ENCODE results near the gene TBC1D30. TPM values are rescaled to one million over a fixed set of nuclear protein-coding genes. Genes with fewer than 3 reads are reported as not detected.

The TBC1D30 gene
- total RNA-seq, 1 donor from 2014 or later = 1.2 TPM

- H3K27ac ChIP-seq (ENCODE audit: low read depth, low read length) = no peak overlapping the region
- H3K27ac Mint-ChIP-seq (ENCODE audit: unreplicated experiment) = no peak overlapping the region
- peaks cover 2% of the 10 kb centered on the region for H3K9me3 Mint-ChIP-seq (ENCODE audit: unreplicated experiment)
- H3K4me3 ChIP-seq (ENCODE audit: insufficient read depth, low read depth, low read length) = no peak overlapping the region
- H3K36me3 Mint-ChIP-seq (ENCODE audit: low read depth, unreplicated experiment) = no peaks in the 10 kb centered on the region
- no peak for FAIRE-seq
- H3K4me1 Mint-ChIP-seq (ENCODE audit: low read depth, unreplicated experiment) = no peaks in the 10 kb centered on the region
- TF ChIP-seq CTCF (IDR thresholded peaks at IDR 0.05; ENCODE audit: insufficient read depth, low read depth, low read length) (no peak), EZH2 (IDR thresholded peaks at IDR 0.05; ENCODE audit: insufficient read depth, low read length) (no peak)
- H3K9me3 ChIP-seq (ENCODE audit: insufficient read depth, low read depth, low read length) = no peaks in the 10 kb centered on the region
- no peaks in the 10 kb centered on the region for H3K27me3 ChIP-seq (ENCODE audit: insufficient read depth, low read length)
- H2AFZ ChIP-seq (ENCODE audit: low read depth, low read length) = peak overlapping the region; percentile 22
- peak overlapping the region; percentile 40 for H3K4me2 ChIP-seq (ENCODE audit: low read length)
- peak; percentile 20 for DNase-seq (ENCODE audit: low read depth)
- no peaks in the 10 kb centered on the region for H3K36me3 ChIP-seq (ENCODE audit: insufficient read depth, low read length)
- H3K4me3 Mint-ChIP-seq (ENCODE audit: unreplicated experiment) = no peak overlapping the region
- H4K20me1 ChIP-seq (ENCODE audit: insufficient read depth, low read length) = no peaks in the 10 kb centered on the region
- no peaks in the 10 kb centered on the region for H3K79me2 ChIP-seq (ENCODE audit: insufficient read depth, low read length)
- H3K9ac ChIP-seq (ENCODE audit: low read length) = no peak overlapping the region
- H3K4me1 ChIP-seq (ENCODE audit: insufficient read depth, low read length) = peaks cover 6% of the 10 kb centered on the region
- peaks cover 3% of the 10 kb centered on the region for H3K27me3 Mint-ChIP-seq (ENCODE audit: low read depth, unreplicated experiment)
These were observed 79.2 kb downstream of the TBC1D30 start for GRCh38 chr12:64903479-64904152.

- no peak for FAIRE-seq
- Histone ChIP-seq H3K9ac (ENCODE audit: low read length) (no peak overlapping the region), H4K20me1 (ENCODE audit: insufficient read depth, low read length) (no peaks in the 10 kb centered on the region), H3K27ac (ENCODE audit: low read depth, low read length) (no peak overlapping the region), H3K4me3 (ENCODE audit: insufficient read depth, low read depth, low read length) (no peak overlapping the region), H3K4me1 (ENCODE audit: insufficient read depth, low read length) (peaks cover 6% of the 10 kb centered on the region), H3K79me2 (ENCODE audit: insufficient read depth, low read length) (no peaks in the 10 kb centered on the region), H3K36me3 (ENCODE audit: insufficient read depth, low read length) (no peaks in the 10 kb centered on the region), H3K27me3 (ENCODE audit: insufficient read depth, low read length) (peaks cover 7% of the 10 kb centered on the region), H2AFZ (ENCODE audit: low read depth, low read length) (no peak overlapping the region), H3K9me3 (ENCODE audit: insufficient read depth, low read depth, low read length) (no peaks in the 10 kb centered on the region), H3K4me2 (ENCODE audit: low read length) (no peak overlapping the region)
- peaks cover 6% of the 10 kb centered on the region for H3K27me3 Mint-ChIP-seq (ENCODE audit: low read depth, unreplicated experiment)
- H3K9me3 Mint-ChIP-seq (ENCODE audit: unreplicated experiment) = peaks cover 2% of the 10 kb centered on the region
- no peaks in the 10 kb centered on the region for H3K4me1 Mint-ChIP-seq (ENCODE audit: low read depth, unreplicated experiment)
- H3K4me3 Mint-ChIP-seq (ENCODE audit: unreplicated experiment) = no peak overlapping the region
- H3K36me3 Mint-ChIP-seq (ENCODE audit: low read depth, unreplicated experiment) = no peaks in the 10 kb centered on the region
- TF ChIP-seq CTCF (IDR thresholded peaks at IDR 0.05; ENCODE audit: insufficient read depth, low read depth, low read length) (no peak), EZH2 (IDR thresholded peaks at IDR 0.05; ENCODE audit: insufficient read depth, low read length) (no peak)
- DNase-seq (ENCODE audit: low read depth) = no peak
- H3K27ac Mint-ChIP-seq (ENCODE audit: unreplicated experiment) = no peak overlapping the region
These were observed 82.7 kb downstream of the TBC1D30 start for GRCh38 chr12:64907097-64907496.

- H3K9me3 Mint-ChIP-seq (ENCODE audit: unreplicated experiment) = no peaks in the 10 kb centered on the region
- H3K27ac ChIP-seq (ENCODE audit: low read depth, low read length) = no peak overlapping the region
- H3K27ac Mint-ChIP-seq (ENCODE audit: unreplicated experiment) = no peak overlapping the region
- no peak overlapping the region for H3K4me2 ChIP-seq (ENCODE audit: low read length)
- DNase-seq (ENCODE audit: low read depth) (no peak), FAIRE-seq (no peak)
- H3K4me1 ChIP-seq (ENCODE audit: insufficient read depth, low read length) = no peaks in the 10 kb centered on the region
- no peak overlapping the region for H2AFZ ChIP-seq (ENCODE audit: low read depth, low read length)
- H4K20me1 ChIP-seq (ENCODE audit: insufficient read depth, low read length) = no peaks in the 10 kb centered on the region
- H3K4me3 ChIP-seq (ENCODE audit: insufficient read depth, low read depth, low read length) = no peak overlapping the region
- H3K36me3 Mint-ChIP-seq (ENCODE audit: low read depth, unreplicated experiment) = no peaks in the 10 kb centered on the region
- H3K9me3 ChIP-seq (ENCODE audit: insufficient read depth, low read depth, low read length) = no peaks in the 10 kb centered on the region
- H3K4me1 Mint-ChIP-seq (ENCODE audit: low read depth, unreplicated experiment) = no peaks in the 10 kb centered on the region
- H3K4me3 Mint-ChIP-seq (ENCODE audit: unreplicated experiment) = no peak overlapping the region
- no peak for TF ChIP-seq EZH2 (IDR thresholded peaks at IDR 0.05; ENCODE audit: insufficient read depth, low read length)
- TF ChIP-seq CTCF (IDR thresholded peaks at IDR 0.05; ENCODE audit: insufficient read depth, low read depth, low read length) = no peak
- peaks cover 6% of the 10 kb centered on the region for H3K27me3 Mint-ChIP-seq (ENCODE audit: low read depth, unreplicated experiment)
- H3K9ac ChIP-seq (ENCODE audit: low read length) = no peak overlapping the region
- no peaks in the 10 kb centered on the region for H3K79me2 ChIP-seq (ENCODE audit: insufficient read depth, low read length)
- H3K27me3 ChIP-seq (ENCODE audit: insufficient read depth, low read length) = peaks cover 10% of the 10 kb centered on the region
- H3K36me3 ChIP-seq (ENCODE audit: insufficient read depth, low read length) = no peaks in the 10 kb centered on the region
These were observed 84.7 kb downstream of the TBC1D30 start for GRCh38 chr12:64909124-64909523.

Measured in astrocyte (in vitro differentiated cells and primary cell).